DND-41 (cell line): ENCODE measurements around the gene CTNNA3.

Experiments used
- EZH2 ChIP-seq: IDR thresholded peaks from 3 replicates; pipeline ENCODE4 v1.6.1; 2012; ENCODE audit warnings: borderline replicate concordance, low read depth, mild to moderate bottlenecking, moderate library complexity, low read length, inconsistent platforms; ENCODE audit not compliant: severe bottlenecking
- TF ChIP-seq, protein P1 (sequence below): IDR thresholded peaks from 2 replicates; pipeline ENCODE4 v1.5.1; 2012; ENCODE audit warnings: borderline replicate concordance, low read length, moderate library complexity, mild to moderate bottlenecking; ENCODE audit not compliant: poor library complexity, severe bottlenecking; ENCODE audit errors: extremely low read depth

- TF ChIP-seq, protein P1, sequence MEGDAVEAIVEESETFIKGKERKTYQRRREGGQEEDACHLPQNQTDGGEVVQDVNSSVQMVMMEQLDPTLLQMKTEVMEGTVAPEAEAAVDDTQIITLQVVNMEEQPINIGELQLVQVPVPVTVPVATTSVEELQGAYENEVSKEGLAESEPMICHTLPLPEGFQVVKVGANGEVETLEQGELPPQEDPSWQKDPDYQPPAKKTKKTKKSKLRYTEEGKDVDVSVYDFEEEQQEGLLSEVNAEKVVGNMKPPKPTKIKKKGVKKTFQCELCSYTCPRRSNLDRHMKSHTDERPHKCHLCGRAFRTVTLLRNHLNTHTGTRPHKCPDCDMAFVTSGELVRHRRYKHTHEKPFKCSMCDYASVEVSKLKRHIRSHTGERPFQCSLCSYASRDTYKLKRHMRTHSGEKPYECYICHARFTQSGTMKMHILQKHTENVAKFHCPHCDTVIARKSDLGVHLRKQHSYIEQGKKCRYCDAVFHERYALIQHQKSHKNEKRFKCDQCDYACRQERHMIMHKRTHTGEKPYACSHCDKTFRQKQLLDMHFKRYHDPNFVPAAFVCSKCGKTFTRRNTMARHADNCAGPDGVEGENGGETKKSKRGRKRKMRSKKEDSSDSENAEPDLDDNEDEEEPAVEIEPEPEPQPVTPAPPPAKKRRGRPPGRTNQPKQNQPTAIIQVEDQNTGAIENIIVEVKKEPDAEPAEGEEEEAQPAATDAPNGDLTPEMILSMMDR: no peak
- no peak for TF ChIP-seq EZH2
These were observed 524.0 kb downstream of the CTNNA3 start for GRCh38 chr10:67171970-67172369.
